Skeletal muscle tissue (tissue), 4 donors: ENCODE data around the gene CUBN. TPM values are rescaled to one million over a fixed set of nuclear protein-coding genes. Genes with fewer than 3 reads are reported as not detected.
A peak's percentile ranks its signal among the peaks of the same experiment; 100 is the strongest.

ENCODE experiments used
- H3K27ac ChIP-seq: one replicate; pipeline ENCODE4 v1.7.0; 2013; ENCODE audit warnings: mild to moderate bottlenecking, low read depth, low read length, inconsistent platforms
- H3K27me3 ChIP-seq, 3 donors: one replicate each; pipeline ENCODE4 v1.7.0; 2013; ENCODE audit warnings: low read length in 3 of 3; ENCODE audit not compliant: control insufficient read depth in 3 of 3, insufficient read depth in 3 of 3
- H3K36me3 ChIP-seq, 3 donors: one replicate each; pipeline ENCODE4 v1.7.0; 2013; ENCODE audit warnings: low read length in 3 of 3; ENCODE audit not compliant: control insufficient read depth in 3 of 3, insufficient read depth in 3 of 3
- H3K4me1 ChIP-seq, 3 donors: one replicate each; pipeline ENCODE4 v1.7.0; 2013; ENCODE audit warnings: low read length in 3 of 3, mild to moderate bottlenecking in 3 of 3; ENCODE audit not compliant: control insufficient read depth in 3 of 3, insufficient read depth in 3 of 3
- H3K4me3 ChIP-seq, 3 donors: one replicate each; pipeline ENCODE4 v1.7.0; 2013; ENCODE audit warnings: low read length in 3 of 3
- H3K9ac ChIP-seq, 3 donors: one replicate each; pipeline ENCODE4 v1.7.0; 2013; ENCODE audit warnings: low read length in 3 of 3, mild to moderate bottlenecking in 3 of 3, moderate library complexity in 2 of 3, low read depth in 1 of 3
- H3K9me3 ChIP-seq, 3 donors: one replicate each; pipeline ENCODE4 v1.7.0; 2013; ENCODE audit warnings: low read length in 3 of 3; ENCODE audit not compliant: control insufficient read depth in 3 of 3
- total RNA-seq: library from RNA; depleted of rRNA; stranded (reverse); fragments of >200 nt; gene quantifications from one replicate; pipeline ENCODE4 v1.2.3, GENCODE V29; 2014
- donor health status: Osteomylitis.

The CUBN gene
- total RNA-seq, 1 donor from 2014 or later, result 4.2 TPM

DNA sequence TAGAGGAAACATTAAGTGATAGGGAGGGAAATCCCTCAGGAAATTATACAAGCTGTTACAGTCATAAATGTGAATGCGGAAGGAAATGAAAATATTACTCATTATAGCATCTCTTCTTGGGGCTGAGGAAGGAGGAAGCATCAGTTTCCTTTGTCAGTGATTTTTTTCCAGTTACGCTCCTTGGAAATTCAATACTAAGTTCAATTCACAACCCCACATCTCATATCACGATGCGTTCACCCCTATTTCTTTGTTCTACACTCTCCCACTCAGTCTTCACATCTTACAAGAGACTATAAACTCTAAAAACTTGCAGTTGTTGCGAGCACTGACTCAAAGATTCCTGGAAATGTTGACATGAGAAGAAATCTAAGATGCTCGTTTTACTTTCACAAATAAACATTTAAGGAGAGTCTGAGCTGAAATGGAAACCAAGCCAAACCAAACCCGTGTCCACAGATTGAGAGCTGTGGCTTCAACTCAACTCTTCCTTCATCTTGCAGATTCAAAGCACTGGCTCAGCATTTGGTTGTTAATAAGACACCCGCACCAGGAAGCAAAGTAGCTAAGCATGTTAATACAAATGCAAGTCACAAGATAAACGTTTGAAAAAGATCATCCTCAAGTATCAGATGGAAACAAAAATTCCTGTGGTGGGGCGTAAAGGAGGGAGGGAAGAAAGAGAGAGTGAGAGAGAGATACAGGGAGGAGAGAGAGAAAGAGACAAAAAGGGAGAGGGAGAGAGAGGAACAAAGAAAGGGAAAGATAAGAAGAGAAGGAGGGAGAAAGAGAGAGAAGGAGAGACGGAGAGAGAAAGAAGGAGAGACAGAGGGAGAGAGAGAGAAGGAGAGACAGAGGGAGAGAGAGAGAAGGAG lies 162.4 kb downstream of the CUBN start:
- peak overlapping the region in 1 of 3 donors; percentile 18 for H3K4me3 ChIP-seq
- no peaks in the 10 kb centered on the region for H3K36me3 ChIP-seq
- H3K27me3 ChIP-seq, result no peaks in the 10 kb centered on the region
- H3K9me3 ChIP-seq, result no peaks in the 10 kb centered on the region
- H3K4me1 ChIP-seq, result peaks cover 12 to 24% (median 15%) of the 10 kb centered on the region in 3 donors
- peak overlapping the region; percentile 69 for H3K27ac ChIP-seq
- no peak overlapping the region for H3K9ac ChIP-seq

DNA sequence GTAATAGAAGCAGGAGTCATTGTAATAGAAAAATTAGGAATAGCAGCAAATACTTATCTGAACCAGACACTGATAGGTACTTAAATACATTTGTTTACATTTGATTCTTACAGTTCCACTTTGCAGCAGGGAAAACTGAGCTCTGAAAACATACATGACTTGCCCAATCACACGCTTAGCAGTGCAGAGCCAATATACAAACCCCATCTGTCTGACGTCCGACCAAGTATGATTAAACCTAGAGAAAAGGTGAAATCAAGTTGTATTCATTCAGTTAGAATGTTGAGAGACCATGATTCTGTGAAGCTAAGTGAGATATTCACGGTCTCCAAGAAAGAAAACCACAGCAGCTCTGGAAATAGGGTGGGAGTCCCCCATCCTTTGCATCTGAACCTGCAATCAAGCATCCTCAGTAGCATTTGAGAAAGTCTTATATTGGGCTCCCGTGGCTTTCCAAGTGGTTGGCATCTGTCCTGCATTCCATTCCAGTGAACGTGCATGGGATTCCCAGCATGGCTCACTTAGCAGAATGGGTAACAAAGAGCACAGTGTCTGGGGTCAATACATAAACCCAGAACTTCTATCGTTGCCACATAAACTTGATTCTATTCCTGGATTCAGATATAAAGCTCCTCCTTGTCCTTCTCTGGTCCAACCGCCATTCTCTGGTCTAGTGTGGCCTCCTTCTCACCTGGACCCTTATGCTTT lies 163.7 kb downstream of the CUBN start:
- Histone ChIP-seq H3K27ac (no peak overlapping the region), H3K4me1 (peaks cover 12 to 24% (median 15%) of the 10 kb centered on the region in 3 donors), H3K4me3 (no peak overlapping the region), H3K9ac (no peak overlapping the region), H3K9me3 (no peaks in the 10 kb centered on the region), H3K36me3 (no peaks in the 10 kb centered on the region), H3K27me3 (no peaks in the 10 kb centered on the region)

DNA sequence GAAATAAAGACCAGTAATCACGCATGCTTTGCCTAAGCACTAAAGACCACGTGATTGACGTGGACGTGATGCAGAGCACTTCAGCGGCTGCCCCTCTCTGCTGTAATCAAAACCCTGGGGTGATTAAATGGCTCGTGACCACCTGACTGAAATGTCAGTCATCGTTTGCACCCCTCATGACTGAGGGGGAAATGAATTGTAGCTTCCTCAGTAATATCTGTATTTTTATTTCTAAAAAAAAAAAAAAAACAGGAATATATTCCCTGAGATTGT lies 164.3 kb downstream of the CUBN start:
- H3K9ac ChIP-seq, result no peak overlapping the region
- H3K4me3 ChIP-seq, result no peak overlapping the region
- no peaks in the 10 kb centered on the region for H3K36me3 ChIP-seq
- H3K27ac ChIP-seq, result no peak overlapping the region
- H3K4me1 ChIP-seq, result peaks cover 12 to 24% (median 15%) of the 10 kb centered on the region in 3 donors
- H3K27me3 ChIP-seq, result no peaks in the 10 kb centered on the region
- H3K9me3 ChIP-seq, result no peaks in the 10 kb centered on the region

DNA sequence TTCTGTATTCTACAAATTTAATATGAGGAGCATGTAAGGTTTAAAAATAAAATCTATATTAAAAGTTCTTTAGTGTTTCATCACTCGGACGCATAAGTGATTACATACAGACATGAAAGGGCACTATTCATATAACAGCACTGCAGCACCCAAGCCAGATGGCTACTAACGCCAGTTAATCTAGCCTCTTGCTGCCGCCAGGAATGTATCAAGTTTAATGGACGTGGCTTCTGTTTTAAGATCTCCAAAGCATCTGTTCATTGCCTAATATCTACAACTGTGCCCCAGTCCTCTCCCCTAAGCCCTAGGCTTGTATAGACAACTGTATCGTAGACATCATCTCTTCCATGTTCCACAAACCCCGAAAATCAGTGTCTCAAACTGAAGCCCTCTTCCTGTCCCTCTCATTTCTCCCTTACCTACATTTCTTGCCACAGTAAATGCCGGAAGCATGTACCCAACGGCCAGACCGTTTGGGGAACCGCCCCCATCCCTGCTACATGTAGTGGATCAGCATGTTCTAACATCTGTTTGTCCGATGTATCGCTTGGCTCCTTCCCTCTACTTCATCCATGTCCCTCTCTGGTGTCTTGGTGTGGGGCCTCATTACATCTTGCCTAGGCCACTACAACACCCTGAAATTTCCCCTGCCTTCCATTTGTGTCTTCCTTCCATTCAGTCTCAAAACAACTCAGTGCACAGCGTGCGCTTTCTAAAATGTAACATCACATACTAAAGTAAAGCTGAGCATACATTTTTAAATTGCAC lies 164.9 kb downstream of the CUBN start:
- Histone ChIP-seq H3K27me3 (no peaks in the 10 kb centered on the region), H3K4me1 (peaks cover 12 to 24% (median 15%) of the 10 kb centered on the region in 3 donors), H3K9me3 (no peaks in the 10 kb centered on the region), H3K9ac (no peak overlapping the region), H3K27ac (no peak overlapping the region), H3K36me3 (no peaks in the 10 kb centered on the region), H3K4me3 (no peak overlapping the region)

GRCh38 chr10:16960551-16960950 lies 169.1 kb downstream of the CUBN start:
- H3K27ac ChIP-seq, result no peak overlapping the region
- peaks cover 0 to 4% (median 3%) of the 10 kb centered on the region in 3 donors for H3K4me1 ChIP-seq
- no peaks in the 10 kb centered on the region for H3K27me3 ChIP-seq
- H3K4me3 ChIP-seq, result no peak overlapping the region
- no peaks in the 10 kb centered on the region for H3K9me3 ChIP-seq
- no peaks in the 10 kb centered on the region for H3K36me3 ChIP-seq
- no peak overlapping the region for H3K9ac ChIP-seq

DNA sequence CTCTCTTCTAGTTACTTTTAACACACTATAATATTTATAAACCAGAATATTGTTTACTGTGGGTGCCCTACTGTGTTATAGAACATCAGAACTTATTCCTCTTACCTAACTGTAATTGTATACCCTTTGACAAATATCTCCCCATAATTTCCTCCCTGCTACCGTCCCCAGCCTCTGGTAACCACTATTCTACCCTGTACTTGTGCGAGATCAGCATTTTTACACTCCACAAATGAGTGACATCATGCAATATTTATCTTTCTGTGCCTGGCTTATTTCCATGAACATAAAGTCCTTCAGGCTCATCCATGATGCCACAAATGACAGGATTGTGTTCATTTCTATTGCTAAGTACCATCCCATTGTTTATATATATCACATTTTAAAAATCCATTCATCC lies 172.6 kb downstream of the CUBN start:
- peaks cover 0 to 3% (median 0%) of the 10 kb centered on the region in 3 donors for H3K4me1 ChIP-seq
- no peak overlapping the region for H3K27ac ChIP-seq
- no peaks in the 10 kb centered on the region for H3K9me3 ChIP-seq
- H3K4me3 ChIP-seq, result no peak overlapping the region
- H3K36me3 ChIP-seq, result no peaks in the 10 kb centered on the region
- no peak overlapping the region for H3K9ac ChIP-seq
- H3K27me3 ChIP-seq, result no peaks in the 10 kb centered on the region

- no peaks in the 10 kb centered on the region for H3K9me3 ChIP-seq
- no peaks in the 10 kb centered on the region for H3K27me3 ChIP-seq
- no peak overlapping the region for H3K9ac ChIP-seq
- H3K36me3 ChIP-seq, result no peaks in the 10 kb centered on the region
- H3K4me1 ChIP-seq, result peaks cover 0 to 3% (median 0%) of the 10 kb centered on the region in 3 donors
- H3K4me3 ChIP-seq, result no peak overlapping the region
- H3K27ac ChIP-seq, result no peak overlapping the region
Measured at GRCh38 chr10:16954280-16955030, 175.2 kb downstream of the CUBN start.

DNA sequence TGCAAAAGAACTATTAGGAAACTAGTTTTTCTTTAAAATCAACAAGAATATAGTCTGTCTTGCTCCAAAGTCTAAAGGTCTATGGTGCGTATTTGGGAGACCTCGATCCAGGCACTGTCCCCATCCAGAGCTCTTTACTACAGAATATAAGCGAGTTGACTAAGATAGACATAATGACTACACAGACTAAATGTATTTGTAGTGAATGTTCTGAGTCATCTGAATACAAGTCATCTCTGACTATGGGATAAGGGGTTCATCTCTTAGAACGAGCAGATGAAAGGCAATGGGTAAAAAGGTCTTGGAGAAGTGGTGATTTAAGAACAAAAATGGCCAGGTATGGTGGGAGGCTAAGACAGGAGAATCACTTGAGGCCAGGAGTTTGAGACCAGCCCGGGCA lies 176.3 kb downstream of the CUBN start:
- Histone ChIP-seq H3K36me3 (no peaks in the 10 kb centered on the region), H3K9me3 (no peaks in the 10 kb centered on the region), H3K27ac (no peak overlapping the region), H3K4me1 (peaks cover 0 to 3% (median 0%) of the 10 kb centered on the region in 3 donors), H3K27me3 (no peaks in the 10 kb centered on the region), H3K4me3 (no peak overlapping the region), H3K9ac (no peak overlapping the region)

- H3K36me3 ChIP-seq, result peaks cover 0 to under 1% (median 0%) of the 10 kb centered on the region in 3 donors
- H3K4me3 ChIP-seq, result no peak overlapping the region
- no peak overlapping the region for H3K9ac ChIP-seq
- no peaks in the 10 kb centered on the region for H3K27me3 ChIP-seq
- H3K27ac ChIP-seq, result no peak overlapping the region
- no peaks in the 10 kb centered on the region for H3K9me3 ChIP-seq
- peaks cover 0 to 3% (median 0%) of the 10 kb centered on the region in 3 donors for H3K4me1 ChIP-seq
Measured at GRCh38 chr10:16952610-16953009, 177.0 kb downstream of the CUBN start.
